ENCODE data around the gene RDH8.

DNA sequence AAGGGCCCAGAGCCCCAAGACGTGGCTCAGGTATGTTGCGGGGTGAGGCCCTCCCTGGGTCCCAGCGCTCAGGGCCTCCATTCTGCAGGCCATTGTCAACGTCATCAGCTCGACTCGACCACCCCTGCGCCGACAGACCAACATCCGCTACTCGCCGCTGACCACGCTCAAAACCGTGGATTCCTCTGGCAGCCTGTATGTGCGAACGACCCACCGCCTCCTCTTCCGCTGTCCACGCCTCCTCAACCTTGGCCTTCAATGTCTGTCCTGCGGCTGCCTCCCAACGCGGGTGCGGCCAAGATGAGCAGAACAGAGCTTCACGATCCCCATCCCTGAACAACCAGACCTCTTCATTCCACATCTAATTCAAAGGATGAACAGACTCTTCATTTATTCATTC is 8.2 kb downstream of the RDH8 start:
- TF ChIP-seq ZC3H10 (CRISPR knock-in tag; IDR thresholded peaks at IDR 0.05) (no peak), CSDC2 (CRISPR knock-in tag; IDR thresholded peaks at IDR 0.05) (no peak), TOX (CRISPR knock-in tag; IDR thresholded peaks at IDR 0.05; ENCODE audit: borderline replicate concordance) (no peak), GLIS3 (CRISPR knock-in tag; IDR thresholded peaks at IDR 0.05) (no peak), ZNF70 (CRISPR knock-in tag; IDR thresholded peaks at IDR 0.05) (no peak), TCF4 (CRISPR knock-in tag; IDR thresholded peaks at IDR 0.05; ENCODE audit: borderline replicate concordance) (no peak)
- TF ChIP-seq, protein P1, sequence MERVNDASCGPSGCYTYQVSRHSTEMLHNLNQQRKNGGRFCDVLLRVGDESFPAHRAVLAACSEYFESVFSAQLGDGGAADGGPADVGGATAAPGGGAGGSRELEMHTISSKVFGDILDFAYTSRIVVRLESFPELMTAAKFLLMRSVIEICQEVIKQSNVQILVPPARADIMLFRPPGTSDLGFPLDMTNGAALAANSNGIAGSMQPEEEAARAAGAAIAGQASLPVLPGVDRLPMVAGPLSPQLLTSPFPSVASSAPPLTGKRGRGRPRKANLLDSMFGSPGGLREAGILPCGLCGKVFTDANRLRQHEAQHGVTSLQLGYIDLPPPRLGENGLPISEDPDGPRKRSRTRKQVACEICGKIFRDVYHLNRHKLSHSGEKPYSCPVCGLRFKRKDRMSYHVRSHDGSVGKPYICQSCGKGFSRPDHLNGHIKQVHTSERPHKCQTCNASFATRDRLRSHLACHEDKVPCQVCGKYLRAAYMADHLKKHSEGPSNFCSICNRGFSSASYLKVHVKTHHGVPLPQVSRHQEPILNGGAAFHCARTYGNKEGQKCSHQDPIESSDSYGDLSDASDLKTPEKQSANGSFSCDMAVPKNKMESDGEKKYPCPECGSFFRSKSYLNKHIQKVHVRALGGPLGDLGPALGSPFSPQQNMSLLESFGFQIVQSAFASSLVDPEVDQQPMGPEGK (CRISPR knock-in tag; IDR thresholded peaks at IDR 0.05; ENCODE audit: borderline replicate concordance), result no peak
- TF ChIP-seq, protein P2, sequence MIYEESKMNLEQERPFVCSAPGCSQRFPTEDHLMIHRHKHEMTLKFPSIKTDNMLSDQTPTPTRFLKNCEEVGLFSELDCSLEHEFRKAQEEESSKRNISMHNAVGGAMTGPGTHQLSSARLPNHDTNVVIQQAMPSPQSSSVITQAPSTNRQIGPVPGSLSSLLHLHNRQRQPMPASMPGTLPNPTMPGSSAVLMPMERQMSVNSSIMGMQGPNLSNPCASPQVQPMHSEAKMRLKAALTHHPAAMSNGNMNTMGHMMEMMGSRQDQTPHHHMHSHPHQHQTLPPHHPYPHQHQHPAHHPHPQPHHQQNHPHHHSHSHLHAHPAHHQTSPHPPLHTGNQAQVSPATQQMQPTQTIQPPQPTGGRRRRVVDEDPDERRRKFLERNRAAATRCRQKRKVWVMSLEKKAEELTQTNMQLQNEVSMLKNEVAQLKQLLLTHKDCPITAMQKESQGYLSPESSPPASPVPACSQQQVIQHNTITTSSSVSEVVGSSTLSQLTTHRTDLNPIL (CRISPR knock-in tag; IDR thresholded peaks at IDR 0.05; ENCODE audit: low read depth), result no peak

All from SK-N-SH treated with all-trans-retinoic acid at 6 μM for 48 hours (cell line).